OCI-LY7 (cell line): ENCODE data around the gene SUN2. TPM values are rescaled to one million over a fixed set of nuclear protein-coding genes. Genes with fewer than 3 reads are reported as not detected.
"Not testable (repeated sequence)": the region's sequence is repeated elsewhere in the genome, so short reads cannot be mapped to it uniquely, and the experiment has no call there.

ENCODE experiments used
- Bru-seq: library from RNA; stranded (reverse); fragments of 400-500 nt; gene quantifications from one replicate; lab custom pipeline; 2021; lab: Mats Ljungman, UMichigan
- BruChase-seq, 2 experiments: library from RNA; stranded (reverse); fragments of 400-500 nt; gene quantifications; one replicate each; lab custom pipeline; 2021; lab: Mats Ljungman, UMichigan
- BruUV-seq: library from RNA; stranded (reverse); fragments of 400-500 nt; replicated peaks from 2 replicates; lab custom pipeline; 2021; lab: Mats Ljungman, UMichigan
- CTCF ChIA-PET: fragments of 300-600 bp; sonication (Branson Sonifier 250); formaldehyde crosslinking; loops from one replicate; lab custom pipeline; 2022; ENCODE audit warnings: antibody characterized with exemption; ENCODE audit not compliant: unreplicated experiment; lab: Charles Lee
- POLR2A ChIA-PET: fragments of 300-600 bp; sonication (Branson Sonifier 250); formaldehyde crosslinking; loops from one replicate; lab custom pipeline; 2022; ENCODE audit warnings: antibody characterized with exemption; lab: Charles Lee
- DNase-seq: peaks from one replicate; pipeline ENCODE4 v3.0.0-alpha.2; 2015; ENCODE audit warnings: low spot score
- H2AFZ ChIP-seq: fragments of 200-600 bp; sonication (generic), shearing (Covaris generic); 2 replicates; pipeline ENCODE4 v1.6.1; 2014; ENCODE audit warnings: mild to moderate bottlenecking, antibody characterized with exemption, low read length, moderate library complexity
- H3K27ac ChIP-seq: fragments of 200-600 bp; sonication (generic); 2 replicates; pipeline ENCODE4 v1.5.1; 2014; ENCODE audit warnings: mixed run types, low read depth, mild to moderate bottlenecking, moderate library complexity, low read length, inconsistent platforms; ENCODE audit not compliant: poor library complexity, severe bottlenecking
- H3K36me3 ChIP-seq: fragments of 200-600 bp; sonication (generic); 2 replicates; pipeline ENCODE4 v1.6.1; 2014; ENCODE audit warnings: mild to moderate bottlenecking, antibody characterized with exemption, low read length, moderate library complexity, mixed read lengths; ENCODE audit not compliant: insufficient read depth
- H3K4me1 ChIP-seq: fragments of 200-600 bp; sonication (generic); 2 replicates; pipeline ENCODE4 v1.5.1; 2014; ENCODE audit warnings: mild to moderate bottlenecking, low read length; ENCODE audit not compliant: insufficient read depth, poor library complexity, severe bottlenecking
- H3K4me2 ChIP-seq: fragments of 200-600 bp; sonication (generic); 2 replicates; pipeline ENCODE4 v1.6.1; 2014; ENCODE audit warnings: mild to moderate bottlenecking, low read length
- H3K4me3 ChIP-seq: fragments of 200-600 bp; sonication (generic); 2 replicates; pipeline ENCODE4 v1.5.1; 2014; ENCODE audit warnings: mild to moderate bottlenecking, low read depth, low read length; ENCODE audit not compliant: poor library complexity, severe bottlenecking
- H3K79me2 ChIP-seq: fragments of 200-600 bp; sonication (generic); 2 replicates; pipeline ENCODE4 v1.6.1; 2016; ENCODE audit warnings: low read depth, mild to moderate bottlenecking, low read length, moderate library complexity, mixed read lengths; ENCODE audit not compliant: insufficient read depth
- H3K9me2 ChIP-seq: fragments of 200-600 bp; sonication (generic); 2 replicates; pipeline ENCODE4 v1.6.1; 2016; ENCODE audit warnings: mild to moderate bottlenecking, low read length, mixed read lengths; ENCODE audit not compliant: insufficient read depth
- H3K9me3 ChIP-seq: fragments of 200-600 bp; sonication (generic); 2 replicates; pipeline ENCODE4 v1.6.1; 2014; ENCODE audit warnings: mild to moderate bottlenecking, mixed run types, low read length, mixed read lengths
- H4K20me1 ChIP-seq: fragments of 200-600 bp; sonication (generic); 2 replicates; pipeline ENCODE4 v1.6.1; 2014; ENCODE audit warnings: mild to moderate bottlenecking, antibody characterized with exemption, low read length, moderate library complexity, mixed read lengths; ENCODE audit not compliant: insufficient read depth
- EZH2phosphoT487 ChIP-seq: fragments of 200-600 bp; sonication (generic); IDR thresholded peaks from 2 replicates; pipeline ENCODE4 v1.6.1; 2018; ENCODE audit warnings: low read depth, borderline replicate concordance, mild to moderate bottlenecking, mixed run types, antibody characterized with exemption, low read length, moderate library complexity, mixed read lengths
- intact Hi-C: fragments of 100-400 bp; cut with micrococcal nuclease; formaldehyde crosslinking; loops from one replicate; pipeline ENCODE4 v1.10.0; 2022; ENCODE audit not compliant: unreplicated experiment
- long read RNA-seq: library from polyadenylated mRNA; stranded (forward); transcript quantifications from one replicate; pipeline ENCODE4 v2.0.0, GENCODE V29; 2022
- total RNA-seq, 2 experiments: library from RNA; depleted of rRNA in 1 of 2; stranded (reverse); fragments of >200 nt in 1 of 2; shearing (Covaris generic) in 1 of 2; gene quantifications; 2 replicates each; pipeline ENCODE4 v1.2.3, GENCODE V29; 2014 to 2022
- TF ChIP-seq, protein P1 (sequence below): fragments of 200-600 bp; sonication (generic); conservative IDR thresholded peaks from 2 replicates; pipeline ENCODE4 v1.5.1; 2014; ENCODE audit warnings: mild to moderate bottlenecking, antibody characterized with exemption, low read length, moderate library complexity, mixed read lengths

Gene SUN2
- 59.1 and 67.6 TPM in 2 replicates for total RNA-seq (2014; rRNA removed; shearing (Covaris generic))
- 80.2 and 95.7 TPM in 2 replicates for total RNA-seq (2022)
- Bru-seq, nascent RNA = percentile 52 among the genes with signal in this experiment
- BruChase-seq, experiment 1, labeled RNA remaining after a 6-hour chase = percentile 58 among the genes with signal in this experiment
- percentile 58 among the genes with signal in this experiment for BruChase-seq, experiment 2, labeled RNA remaining after a 2-hour chase
- long read RNA-seq, partial matches to known transcripts = 22 of 99 reads
- long read RNA-seq, other reads (novel, unspliced or antisense) = 76 of 99 reads

GRCh38 chr22:38755911-38756532, at the start of gene SUN2:
Gene SUN2 (minus strand): TSS chr22:38755998. CDS start chr22:38752628, 3,370 bp downstream.
- Histone ChIP-seq H3K4me2 (peak within 1 kb of the TSS; percentile 99), H3K27ac (peak within 1 kb of the TSS; percentile 79), H3K36me3 (peaks cover 17% of the 10 kb centered on the region), H3K4me3 (peak within 1 kb of the TSS; percentile 94), H3K9me2 (no peaks in the 10 kb centered on the region), H2AFZ (peak within 1 kb of the TSS; percentile 91), H3K9me3 (no peaks in the 10 kb centered on the region), H3K4me1 (peaks cover 52% of the 10 kb centered on the region), H3K79me2 (peaks cover 6% of the 10 kb centered on the region; the same call in 1 of the 2 replicates), H4K20me1 (0 out of 2 replicates have a peak, but pooled peaks cover 4% of the 10 kb centered on the region)
- ChIA-PET CTCF (interaction anchor here (1.3 kb wide), 1 partner anchor 13 kb away, joined by 4 read pairs; no protein-coding TSS in a partner anchor), POLR2A (interaction anchor here (0.5 to 0.7 kb wide), 3 partner anchors 11 to 251 kb away, joined by 3 read pairs; no protein-coding TSS in a partner anchor)
- intact Hi-C loops = loop anchor here (2.0 to 10.0 kb wide), 2 partner anchors 51 to 689 kb away; partner anchors contain the start of gene GTPBP1
- BruUV-seq = no TSS peak
- DNase-seq = peak; percentile 88
- no peak for TF ChIP-seq EZH2phosphoT487
- TF ChIP-seq, protein P1, sequence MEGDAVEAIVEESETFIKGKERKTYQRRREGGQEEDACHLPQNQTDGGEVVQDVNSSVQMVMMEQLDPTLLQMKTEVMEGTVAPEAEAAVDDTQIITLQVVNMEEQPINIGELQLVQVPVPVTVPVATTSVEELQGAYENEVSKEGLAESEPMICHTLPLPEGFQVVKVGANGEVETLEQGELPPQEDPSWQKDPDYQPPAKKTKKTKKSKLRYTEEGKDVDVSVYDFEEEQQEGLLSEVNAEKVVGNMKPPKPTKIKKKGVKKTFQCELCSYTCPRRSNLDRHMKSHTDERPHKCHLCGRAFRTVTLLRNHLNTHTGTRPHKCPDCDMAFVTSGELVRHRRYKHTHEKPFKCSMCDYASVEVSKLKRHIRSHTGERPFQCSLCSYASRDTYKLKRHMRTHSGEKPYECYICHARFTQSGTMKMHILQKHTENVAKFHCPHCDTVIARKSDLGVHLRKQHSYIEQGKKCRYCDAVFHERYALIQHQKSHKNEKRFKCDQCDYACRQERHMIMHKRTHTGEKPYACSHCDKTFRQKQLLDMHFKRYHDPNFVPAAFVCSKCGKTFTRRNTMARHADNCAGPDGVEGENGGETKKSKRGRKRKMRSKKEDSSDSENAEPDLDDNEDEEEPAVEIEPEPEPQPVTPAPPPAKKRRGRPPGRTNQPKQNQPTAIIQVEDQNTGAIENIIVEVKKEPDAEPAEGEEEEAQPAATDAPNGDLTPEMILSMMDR = no peak

GRCh38 chr22:38805041-38805593, 49.3 kb upstream of the SUN2 start:
- H3K4me3 ChIP-seq, H4K20me1 ChIP-seq, CTCF ChIA-PET, H3K4me1 ChIP-seq, POLR2A ChIA-PET, H3K36me3 ChIP-seq, intact Hi-C loops, H3K4me2 ChIP-seq, H3K9me2 ChIP-seq, H3K79me2 ChIP-seq, BruUV-seq, H3K9me3 ChIP-seq, DNase-seq, H3K27ac ChIP-seq, H2AFZ ChIP-seq: not testable (repeated sequence)

- H3K4me3 ChIP-seq = no peak overlapping the region
- CTCF ChIA-PET = no interaction called here
- H2AFZ ChIP-seq = no peak overlapping the region
- H3K9me3 ChIP-seq = peaks cover 11% of the 10 kb centered on the region; the same call in 1 of the 2 replicates
- no peaks in the 10 kb centered on the region for H3K36me3 ChIP-seq
- TF ChIP-seq, protein P1 = no peak
- TF ChIP-seq EZH2phosphoT487 = no peak
- H3K9me2 ChIP-seq = no peaks in the 10 kb centered on the region
- no peak overlapping the region for H3K27ac ChIP-seq
- H3K4me1 ChIP-seq = no peaks in the 10 kb centered on the region
- no peak for DNase-seq
- intact Hi-C loops = no loop called here
- POLR2A ChIA-PET = no interaction called here
- no peak overlapping the region for H3K4me2 ChIP-seq
- no TSS peak for BruUV-seq
- H3K79me2 ChIP-seq = no peaks in the 10 kb centered on the region
- H4K20me1 ChIP-seq = no peaks in the 10 kb centered on the region
These were observed 46.9 kb upstream of the SUN2 start for GRCh38 chr22:38802671-38803121.
